ENCODE measurements around the gene DEAF1.
"Not testable (repeated sequence)": the region's sequence is repeated elsewhere in the genome, so short reads cannot be mapped to it uniquely, and the experiment has no call there.

The DEAF1 gene

DNA sequence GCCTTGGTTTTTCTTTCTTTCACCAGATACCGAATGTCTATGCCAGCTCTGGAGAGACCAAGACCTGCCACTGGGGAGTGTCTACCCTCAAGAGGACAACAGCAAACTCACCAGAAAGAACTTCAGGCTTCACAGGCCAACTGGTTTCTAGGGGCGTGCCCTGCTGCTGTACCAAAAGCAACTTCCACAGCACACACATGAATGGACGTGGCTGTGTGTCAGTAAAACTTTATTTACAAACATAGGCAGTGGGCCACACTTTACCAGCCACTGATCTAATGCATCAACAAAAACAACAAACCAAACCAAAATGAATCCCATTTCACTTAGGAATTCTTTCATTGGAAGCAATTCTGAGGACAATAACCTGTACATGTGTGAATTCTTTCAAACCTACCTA, 16.7 kb downstream of the DEAF1 start:
- no peak for DNase-seq

DNA sequence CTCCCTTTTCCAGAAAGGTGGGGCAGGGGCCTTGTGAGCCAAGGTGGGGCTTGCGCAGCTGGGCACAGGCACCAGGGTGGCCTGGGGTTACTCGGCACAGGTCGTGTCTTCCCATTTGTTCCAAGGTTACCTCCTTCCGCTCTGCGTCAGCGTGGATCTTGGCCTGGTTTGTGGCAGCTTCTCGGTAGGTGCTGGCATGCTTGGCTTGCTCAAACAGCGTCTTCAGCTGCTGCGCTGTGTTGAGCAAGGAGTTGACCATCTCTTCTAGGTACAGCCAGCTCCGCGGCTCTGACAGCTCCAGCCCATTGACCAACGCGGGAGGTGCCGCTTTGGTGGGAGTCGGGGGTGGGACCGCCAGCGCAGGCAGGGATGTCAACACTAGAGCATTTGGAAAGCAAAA, 20.6 kb downstream of the DEAF1 start:
- DNase-seq = no peak

DNA sequence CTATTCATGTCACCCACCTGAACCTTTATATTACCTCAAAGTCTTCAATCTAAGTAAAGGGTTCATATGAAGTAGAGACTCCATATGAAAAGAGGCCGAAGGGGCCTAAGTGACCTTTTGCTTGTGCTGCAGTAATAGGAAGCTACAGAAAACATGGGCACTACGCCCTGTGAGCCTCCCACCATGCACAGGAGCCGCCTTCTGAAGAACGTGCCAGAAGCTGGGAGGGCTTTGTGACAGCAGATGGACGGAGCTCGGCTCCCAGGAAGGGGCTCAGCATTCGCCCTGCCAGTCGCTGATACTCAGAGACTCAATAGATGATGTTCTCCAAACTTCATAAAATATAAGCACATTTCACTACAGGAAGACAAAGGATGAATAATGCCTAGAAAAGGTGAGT, 21.2 kb downstream of the DEAF1 start:
- no peak for DNase-seq

DNA sequence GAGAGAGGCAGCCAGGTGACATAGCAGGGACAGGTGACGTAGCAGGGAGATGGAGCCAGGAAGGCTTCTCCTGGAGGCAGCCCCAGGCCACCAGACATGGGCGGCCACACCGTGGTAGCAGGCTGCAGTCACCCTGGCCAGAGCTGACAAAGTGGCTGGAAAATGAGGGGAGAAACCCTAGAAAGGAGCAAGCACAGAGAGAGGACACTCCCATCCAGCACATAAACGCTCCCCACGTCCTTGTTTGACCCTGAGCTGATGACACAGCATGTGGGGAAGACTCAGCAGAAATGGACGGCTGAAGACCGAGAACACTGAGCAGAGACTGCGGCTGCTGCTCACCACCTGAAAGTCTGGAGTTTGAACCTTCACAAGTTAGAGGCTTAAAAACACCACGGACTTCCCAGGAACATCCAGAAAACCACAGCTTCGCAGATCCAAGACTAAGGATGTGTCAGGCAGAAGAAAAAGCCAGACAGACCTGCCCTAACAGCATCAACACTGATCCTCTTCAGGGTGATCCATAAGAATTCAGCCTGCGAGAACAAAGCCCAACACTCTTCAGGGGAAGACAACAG, 29.2 kb downstream of the DEAF1 start:
- DNase-seq = no peak

DNA sequence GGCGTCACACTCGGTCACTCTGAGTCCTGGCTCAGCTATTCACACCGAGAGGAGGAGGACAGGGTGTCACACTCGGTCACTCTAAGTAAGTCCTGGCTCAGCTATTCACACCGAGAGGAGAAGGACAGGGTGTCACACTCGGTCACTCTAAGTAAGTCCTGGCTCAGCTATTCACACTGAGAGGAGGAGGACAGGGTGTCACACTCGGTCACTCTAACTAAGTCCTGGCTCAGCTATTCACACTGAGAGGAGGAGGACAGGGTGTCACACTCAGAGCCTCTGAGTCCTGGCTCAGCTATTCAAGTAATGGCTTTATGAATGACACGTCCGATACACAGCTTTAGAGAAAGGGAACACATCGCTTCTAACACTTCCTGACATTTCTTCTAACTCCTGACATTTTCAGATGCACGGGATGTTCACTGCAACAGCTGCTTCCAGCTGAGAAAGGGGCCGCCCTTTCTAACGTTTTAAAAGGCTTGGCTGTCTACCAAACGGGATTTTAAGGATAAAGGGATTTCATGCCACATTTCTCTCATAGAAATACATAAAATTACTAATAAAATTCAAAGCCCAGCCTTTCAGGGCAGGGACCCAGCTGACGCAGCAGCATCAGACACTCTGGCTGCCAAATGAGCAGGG, 29.8 kb downstream of the DEAF1 start:
- DNase-seq = no peak

DNA sequence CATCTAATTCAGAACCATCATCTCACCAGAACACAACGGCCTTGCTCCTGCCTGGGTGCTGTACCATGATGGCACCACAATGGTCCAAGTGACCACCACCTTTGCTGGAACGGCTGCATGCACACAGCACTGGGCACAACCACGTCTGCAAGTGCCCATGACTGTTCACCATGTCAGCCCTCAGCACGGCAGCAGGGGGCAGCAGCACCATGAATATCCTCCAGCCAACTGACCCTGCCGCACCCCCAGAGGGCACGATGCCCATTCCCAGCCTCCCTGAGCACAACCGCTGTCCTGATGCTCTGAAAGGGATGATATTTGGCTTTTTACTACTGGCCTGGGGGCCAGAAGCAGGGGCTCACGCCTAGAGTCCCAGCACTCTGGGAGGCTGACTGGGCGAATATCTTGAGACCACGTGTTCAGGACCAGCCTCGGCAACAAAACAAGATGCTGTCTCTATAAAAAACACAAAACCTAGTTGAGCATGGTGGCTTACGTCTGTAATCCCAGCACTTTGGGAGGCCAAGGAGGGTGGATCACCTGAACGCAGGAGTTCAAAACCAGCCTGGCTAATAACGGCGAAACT, 32.2 kb downstream of the DEAF1 start:
- peak; percentile 1 for DNase-seq

DNA sequence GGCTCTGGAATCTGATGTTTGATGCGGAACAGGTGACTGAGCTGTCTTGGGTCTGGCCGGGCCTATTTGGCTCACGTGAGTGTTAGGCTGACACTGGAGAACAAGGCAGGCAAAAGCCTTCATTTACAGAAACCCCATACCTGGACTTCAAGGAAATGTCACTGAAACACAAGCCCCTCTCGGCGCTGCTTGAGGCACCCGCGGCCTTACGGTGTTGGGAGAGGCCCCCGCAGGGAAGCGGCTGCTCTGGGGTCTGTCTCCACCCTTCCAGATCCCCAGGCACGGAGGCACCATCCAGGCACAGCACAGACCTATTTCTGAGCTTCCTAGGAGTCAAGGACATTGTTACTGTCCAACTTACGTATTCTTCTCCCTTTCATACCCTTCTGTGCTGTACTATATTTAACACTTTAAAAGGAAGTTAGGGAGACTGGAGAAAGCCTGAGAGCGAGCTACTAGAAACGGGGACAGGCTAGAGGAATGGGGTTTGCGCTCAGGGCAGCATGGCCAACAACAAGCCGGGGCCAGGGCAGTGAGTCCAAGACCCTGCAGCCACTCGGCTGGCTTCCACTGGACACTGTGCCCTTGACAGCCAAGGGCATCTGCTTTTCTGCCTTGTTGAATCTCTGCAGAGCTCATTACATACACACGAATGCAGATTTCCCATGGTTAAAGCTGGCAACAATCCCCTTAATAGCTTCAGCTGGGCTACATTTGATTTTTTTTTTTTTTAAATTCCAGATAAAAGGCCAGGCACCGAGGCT, 34.2 kb downstream of the DEAF1 start:
- no peak for DNase-seq

DNA sequence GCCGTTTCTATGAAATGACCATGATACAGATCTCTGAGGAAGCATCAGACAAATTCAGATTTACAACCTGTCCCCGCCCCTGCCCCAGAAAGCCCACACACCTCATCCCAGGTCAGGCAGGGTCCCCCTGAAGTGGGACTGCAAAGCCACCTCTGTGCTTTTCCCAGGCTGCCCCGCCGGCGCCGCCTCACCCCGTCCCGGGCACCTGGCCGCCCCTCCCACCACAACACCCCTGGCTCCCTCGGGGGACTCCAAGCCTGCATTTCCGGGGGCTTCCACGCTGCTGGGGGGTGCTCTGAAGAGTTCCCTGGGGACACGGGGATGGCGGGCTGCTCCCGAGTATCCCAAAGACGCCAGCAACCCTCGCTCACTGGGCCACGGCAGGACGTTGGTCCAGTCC, 34.7 kb downstream of the DEAF1 start:
- no peak for DNase-seq

DNA sequence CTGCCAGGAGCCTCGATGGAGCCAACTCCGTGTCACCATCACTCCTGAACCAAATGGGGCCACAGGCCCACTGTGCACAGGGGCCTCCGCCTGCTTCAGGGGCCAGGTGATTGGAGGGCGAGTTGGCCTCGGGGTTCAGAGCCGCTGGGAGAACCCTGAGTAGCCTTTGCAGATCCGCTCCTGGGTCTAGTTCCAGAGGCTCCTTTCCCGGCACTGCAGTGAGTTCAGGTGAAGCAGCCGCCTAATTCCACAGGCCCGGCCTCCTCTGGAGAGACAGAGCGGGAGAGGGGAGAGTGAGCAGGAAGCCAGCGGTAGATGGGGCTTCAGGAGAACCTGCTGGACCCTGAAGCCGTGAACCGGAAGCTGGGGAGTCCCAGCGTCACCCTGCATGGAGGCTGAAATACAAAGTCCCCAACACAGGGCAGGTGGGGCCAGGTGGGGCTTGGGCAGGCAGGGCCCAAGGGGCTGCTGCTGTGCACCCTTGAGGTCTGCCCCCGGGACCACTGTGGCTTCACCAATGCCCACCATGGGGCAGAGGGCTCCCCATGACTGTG, 35.4 kb downstream of the DEAF1 start:
- DNase-seq = no peak

DNA sequence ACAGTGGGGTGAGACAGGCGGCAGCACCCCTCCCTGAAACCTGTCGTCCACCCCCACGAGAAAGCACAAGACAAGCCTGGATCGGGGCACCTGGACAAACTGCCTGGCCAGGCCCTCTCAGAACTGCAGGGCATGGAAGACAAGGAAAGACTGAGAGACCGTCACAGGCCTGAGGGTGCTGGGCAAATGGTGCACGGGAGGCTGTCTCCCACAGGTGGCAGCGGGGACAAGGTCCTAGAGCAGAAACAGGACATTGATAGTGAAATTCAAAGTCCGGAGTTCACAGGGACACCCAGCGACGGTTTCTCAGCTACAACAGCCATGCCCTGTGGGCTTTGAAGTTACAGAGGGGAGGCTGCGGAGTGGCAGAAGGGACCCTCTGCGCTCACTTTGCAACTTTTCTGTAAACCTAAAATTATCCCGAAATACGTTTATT, 37.3 kb downstream of the DEAF1 start:
- no peak for DNase-seq

DNA sequence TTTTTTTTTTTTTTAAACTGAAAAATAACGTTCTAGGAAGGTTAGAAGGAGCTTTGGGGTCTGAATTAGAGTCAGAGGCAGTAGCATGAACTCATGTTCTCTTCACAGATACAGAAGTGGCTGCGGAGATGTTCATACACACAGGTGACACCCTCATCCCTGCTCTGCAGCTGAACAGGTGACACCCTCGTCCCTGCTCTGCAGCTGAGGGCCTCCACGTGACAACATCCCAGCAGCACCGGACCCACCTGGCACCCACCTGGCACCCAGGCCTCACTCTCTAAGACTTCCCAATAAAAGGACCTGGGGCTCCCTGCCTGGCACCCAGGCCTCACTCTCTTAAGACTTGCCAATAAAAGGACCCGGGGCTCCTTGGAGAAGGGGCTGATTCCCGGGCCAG, 38.2 kb downstream of the DEAF1 start:
- no peak for DNase-seq

DNA sequence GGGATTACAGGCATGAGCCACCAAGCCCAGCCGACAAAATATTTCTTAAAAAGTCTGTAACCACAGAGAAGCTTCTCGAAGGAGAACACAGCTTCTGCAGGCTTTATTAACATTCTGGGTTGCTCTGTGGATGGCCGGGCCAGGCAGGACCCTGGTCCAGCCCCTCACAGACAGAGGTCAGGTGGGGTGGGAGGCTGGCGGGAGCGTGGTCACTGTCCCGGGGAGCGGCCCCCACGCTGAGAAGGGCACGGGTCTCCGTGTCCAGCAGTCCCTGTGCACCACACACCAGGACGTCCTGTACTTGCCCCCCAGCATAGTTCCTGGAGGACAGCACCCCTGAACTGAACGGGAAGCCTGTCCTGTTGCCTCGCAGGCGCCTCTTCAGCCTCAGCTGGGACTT, 38.6 kb downstream of the DEAF1 start:
- DNase-seq = no peak

DNA sequence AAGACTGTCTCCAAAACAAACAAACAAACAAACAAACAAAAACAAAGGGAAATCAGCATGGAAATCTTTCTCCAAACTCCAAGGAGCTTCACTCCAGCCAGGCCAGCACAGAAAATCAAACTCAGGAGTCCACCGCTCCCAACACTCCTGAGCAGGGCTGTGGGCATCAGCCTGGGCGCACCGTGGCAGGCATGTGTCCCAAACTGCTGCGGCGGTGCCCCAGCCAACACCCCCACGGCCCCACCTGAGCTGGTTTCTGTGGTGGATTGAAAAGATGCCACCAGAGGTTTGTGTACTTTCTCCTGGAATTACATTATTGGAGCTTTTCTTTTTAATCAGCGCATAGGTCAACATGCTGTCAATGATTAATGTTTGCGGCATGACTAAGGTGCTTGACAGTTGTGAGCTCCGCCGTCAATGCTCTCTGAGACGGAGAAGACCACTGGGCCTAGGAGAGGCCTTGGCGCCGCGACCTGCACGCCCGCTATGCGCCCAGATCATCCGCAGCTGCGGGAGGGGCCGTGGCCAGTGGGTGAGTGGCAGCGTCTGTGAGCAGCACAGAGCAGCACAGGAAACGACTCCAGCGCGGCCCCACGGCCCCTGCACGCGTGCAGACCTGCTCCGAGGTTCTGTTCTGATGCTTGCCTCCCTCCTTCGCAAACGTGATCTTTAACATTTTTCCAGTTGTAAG, 39.8 kb downstream of the DEAF1 start:
- no peak for DNase-seq

DNA sequence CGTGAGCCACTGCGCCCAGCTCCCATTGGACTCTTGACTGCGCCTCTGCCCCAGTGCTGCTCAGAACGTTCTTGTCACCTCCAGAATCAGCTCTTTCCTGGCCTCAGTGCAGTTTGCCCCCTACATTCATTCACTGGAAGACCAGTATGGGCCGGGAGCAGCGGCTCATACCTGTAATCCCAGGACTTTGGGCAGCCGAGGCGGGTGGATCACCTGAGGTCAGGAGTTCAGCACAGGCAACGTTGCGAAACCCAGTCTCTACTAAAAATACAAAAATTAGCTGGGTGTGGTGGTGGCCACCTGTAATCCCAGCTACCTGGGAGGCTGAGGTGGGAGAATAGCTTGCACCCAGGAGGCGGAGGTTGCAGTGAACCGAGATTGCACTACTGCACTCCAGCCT, 40.6 kb downstream of the DEAF1 start:
- not testable (repeated sequence) for DNase-seq

DNA sequence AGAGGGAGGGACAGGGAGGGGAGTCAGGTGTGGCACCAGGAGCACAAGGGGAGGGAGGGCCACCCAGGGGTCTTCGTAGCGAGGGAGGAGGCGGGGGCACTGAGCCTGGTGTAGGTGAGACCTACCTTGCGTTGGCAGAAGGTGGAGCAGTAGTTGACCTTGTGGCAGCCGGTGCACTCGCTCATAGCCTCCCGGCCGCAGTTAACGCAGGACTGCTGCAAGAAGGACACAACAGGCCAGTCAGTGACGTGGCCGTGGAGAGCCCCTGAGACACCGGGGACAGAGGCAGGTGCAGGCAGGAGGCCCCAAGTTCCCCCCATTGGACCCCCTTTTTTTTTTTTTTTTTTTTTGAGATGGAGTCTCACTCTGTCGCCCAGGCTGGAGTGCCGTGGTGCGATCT, 41.2 kb downstream of the DEAF1 start:
- no peak for DNase-seq

DNA sequence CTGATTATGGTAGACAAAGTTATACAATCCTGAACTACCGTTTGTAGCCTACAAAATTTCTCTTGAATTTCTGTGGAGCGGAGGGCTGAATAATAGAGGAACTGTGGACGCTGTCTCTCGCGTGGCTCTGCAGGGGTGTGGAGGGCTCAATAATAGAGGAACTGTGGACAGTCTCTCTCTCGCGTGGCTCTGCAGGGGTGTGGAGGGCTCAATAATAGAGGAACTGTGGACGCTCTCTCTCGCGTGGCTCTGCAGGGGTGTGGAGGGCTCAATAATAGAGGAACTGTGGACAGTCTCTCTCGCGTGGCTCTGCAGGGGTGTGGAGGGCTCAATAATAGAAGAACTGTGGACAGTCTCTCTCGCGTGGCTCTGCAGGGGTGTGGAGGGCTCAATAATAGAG, 41.9 kb downstream of the DEAF1 start:
- not testable (repeated sequence) for DNase-seq

DNA sequence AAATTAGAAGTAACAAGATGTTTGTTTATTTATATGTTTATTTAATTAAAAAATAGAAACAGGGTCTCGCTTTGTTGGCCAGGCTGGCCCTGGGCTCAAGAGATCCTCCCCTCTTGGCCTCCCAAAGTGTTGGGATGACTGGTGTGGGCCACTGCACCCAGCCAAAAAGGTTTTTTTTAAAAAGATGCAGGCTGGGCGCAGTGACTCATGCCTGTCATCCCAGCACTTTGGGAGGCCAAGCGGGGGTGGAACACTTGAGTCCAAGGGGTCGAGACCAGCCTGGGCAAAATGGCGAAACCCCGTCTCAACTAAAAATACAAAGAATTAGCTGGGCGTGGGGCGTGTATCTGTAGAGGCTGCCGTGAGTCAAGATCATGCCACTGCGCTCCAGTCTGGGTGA, 44.5 kb downstream of the DEAF1 start:
- no peak for DNase-seq

DNA sequence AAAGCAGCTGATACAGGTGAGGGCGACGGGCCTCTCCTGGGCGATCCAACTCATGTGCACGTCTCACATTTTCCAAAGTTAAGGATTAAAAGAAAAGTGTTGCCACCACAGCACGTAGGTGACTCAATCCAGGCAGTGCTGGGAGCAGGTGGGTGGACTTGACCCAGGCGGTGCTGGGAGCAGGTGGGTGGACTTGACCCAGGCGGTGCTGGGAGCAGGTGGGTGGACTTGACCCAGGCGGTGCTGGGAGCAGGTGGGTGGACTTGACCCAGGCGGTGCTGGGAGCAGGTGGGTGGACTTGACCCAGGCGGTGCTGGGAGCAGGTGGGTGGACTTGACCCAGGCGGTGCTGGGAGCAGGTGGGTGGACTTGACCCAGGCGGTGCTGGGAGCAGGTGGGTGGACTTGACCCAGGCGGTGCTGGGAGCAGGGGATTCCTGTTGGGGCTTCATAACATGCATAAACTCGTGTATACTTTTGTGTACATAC, 47.3 kb downstream of the DEAF1 start:
- not testable (repeated sequence) for DNase-seq

DNA sequence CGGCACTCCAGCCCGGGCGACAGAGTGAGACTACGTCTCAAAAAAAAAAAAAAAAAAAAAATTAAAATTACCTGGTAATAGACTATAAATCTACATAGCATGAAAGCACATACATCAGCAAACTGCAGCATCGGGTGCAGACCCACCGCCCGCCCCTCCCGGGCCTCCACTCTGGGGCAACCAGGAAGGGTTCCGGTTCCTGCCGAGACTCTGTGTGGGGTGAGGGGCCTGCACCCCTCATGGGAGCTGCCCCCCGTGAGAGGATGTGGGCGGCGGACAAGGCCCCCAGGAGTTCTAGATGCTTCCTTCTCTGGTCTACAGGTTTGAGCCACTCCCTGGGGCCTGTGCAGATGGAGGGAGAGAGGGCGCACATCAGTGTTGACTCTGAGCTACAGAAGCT, 48.8 kb downstream of the DEAF1 start:
- no peak for DNase-seq

DNA sequence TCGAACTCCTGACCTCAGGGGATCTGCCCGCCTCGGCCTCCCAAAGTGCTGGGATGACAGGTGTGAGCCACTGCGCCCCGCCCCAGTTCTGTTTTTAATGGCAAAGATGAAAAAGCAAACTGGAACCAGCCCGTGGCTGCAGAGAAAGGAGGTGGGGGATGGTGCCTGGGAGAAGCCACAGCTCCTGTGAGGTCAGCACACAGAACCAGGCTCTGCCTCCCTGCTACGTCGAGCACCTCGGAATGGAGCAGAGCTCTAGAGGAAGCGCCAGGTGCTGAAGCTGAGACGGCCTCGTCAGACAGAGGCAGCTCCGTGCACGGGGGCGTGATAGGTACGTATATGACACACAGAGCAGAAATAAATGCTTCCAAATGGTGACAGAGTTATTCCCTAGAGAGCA, 49.5 kb downstream of the DEAF1 start:
- no peak for DNase-seq

DNA sequence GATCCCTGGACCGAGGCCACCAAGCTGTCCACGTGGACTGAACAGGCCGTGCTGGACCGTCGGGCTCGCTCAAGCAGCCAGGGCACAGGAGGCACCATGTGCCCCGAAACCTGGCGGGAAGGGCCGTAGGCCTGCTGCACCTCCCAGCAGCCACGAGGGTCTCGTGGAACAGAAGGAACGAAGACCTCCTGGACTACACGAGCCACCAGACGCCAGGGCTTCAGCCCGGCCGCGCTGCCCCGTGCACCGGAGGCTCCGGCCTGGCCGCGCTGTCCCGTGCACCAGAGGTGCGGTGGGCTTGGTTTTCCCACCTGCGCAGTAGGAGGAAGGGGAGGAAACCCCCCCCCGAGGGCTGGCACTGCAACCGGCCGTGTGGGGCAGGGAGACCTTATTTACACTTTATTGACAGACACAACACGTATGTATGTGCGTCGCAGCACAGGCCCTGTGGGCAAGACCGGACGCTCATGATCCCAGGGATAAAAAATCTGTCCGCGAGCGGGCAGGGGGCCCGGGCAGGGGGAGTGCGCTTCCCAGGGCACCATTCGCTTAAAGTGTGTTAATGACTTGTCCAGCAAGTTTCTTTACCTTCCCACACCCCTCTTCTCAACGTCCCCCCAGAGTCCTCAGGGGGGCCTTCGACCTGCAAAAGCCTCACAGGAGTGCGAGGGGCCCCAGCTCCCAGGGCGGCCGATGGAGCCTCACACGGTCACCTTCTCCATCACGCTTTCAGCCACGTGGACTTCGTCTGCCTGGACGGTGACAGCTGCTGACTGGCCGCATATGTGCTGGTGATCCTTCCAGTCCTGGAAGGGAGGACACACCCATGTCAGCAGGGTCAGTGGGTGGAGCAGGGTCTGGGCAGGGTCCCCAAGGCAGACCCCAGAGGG, 50.9 kb downstream of the DEAF1 start:
- DNase-seq = no peak

DNA sequence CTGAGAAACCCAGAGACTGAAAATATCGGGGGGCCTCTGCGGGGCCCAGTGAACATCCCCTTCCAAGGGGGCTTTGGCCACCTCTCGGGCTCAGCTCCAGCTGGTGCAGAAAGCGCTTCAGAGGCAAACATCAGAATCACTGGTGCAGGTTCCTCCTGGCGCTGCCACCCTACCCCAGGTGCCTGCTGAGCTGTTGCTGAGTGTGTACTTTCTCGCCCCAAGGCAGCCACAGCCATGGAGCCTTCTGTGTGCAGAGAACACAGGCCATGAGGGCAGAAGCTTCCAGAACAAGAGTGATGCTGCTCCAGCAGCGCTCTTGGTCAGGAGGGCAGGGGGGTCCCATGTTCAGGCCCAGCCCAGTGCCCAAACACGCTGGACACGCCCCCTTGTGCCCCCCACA, 51.7 kb downstream of the DEAF1 start:
- DNase-seq = no peak
